NCI-H2227 treated with DMSO at 0.1 percent for 48 hours (cell line): Measurements from ENCODE around the gene SRRD.
"Not testable (repeated sequence)": the region's sequence is repeated elsewhere in the genome, so short reads cannot be mapped to it uniquely, and the experiment has no call there.

Experiments used
- DNase-seq: peaks from one replicate; lab custom pipeline; 2025; lab: John Stamatoyannopoulos, UW

Gene SRRD

GRCh38 chr22:26522592-26522991 lies 38.9 kb downstream of the SRRD start:
- DNase-seq, result no peak

- no peak for DNase-seq
Observed at GRCh38 chr22:26524870-26525269, 41.2 kb downstream of the SRRD start.

GRCh38 chr22:26525946-26526564 lies 42.4 kb downstream of the SRRD start:
- DNase-seq, result no peak

GRCh38 chr22:26527167-26527566 lies 43.5 kb downstream of the SRRD start:
- no peak for DNase-seq

GRCh38 chr22:26527574-26528465 lies 44.1 kb downstream of the SRRD start:
- no peak for DNase-seq

- DNase-seq, result not testable (repeated sequence)
Observed at GRCh38 chr22:26528518-26528917, 44.8 kb downstream of the SRRD start.

- DNase-seq, result no peak
Observed at GRCh38 chr22:26529345-26529744, 45.7 kb downstream of the SRRD start.

- DNase-seq, result no peak
Observed at GRCh38 chr22:26534171-26534855, 50.6 kb downstream of the SRRD start.

GRCh38 chr22:26534874-26535602 lies 51.4 kb downstream of the SRRD start:
- no peak for DNase-seq

- DNase-seq, result no peak
Observed at GRCh38 chr22:26535603-26535908, 51.9 kb downstream of the SRRD start.

- no peak for DNase-seq
Observed at GRCh38 chr22:26536056-26536761, 52.5 kb downstream of the SRRD start.

- no peak for DNase-seq
Observed at GRCh38 chr22:26536762-26537134, 53.1 kb downstream of the SRRD start.

- no peak for DNase-seq
Observed at GRCh38 chr22:26540119-26540518, 56.4 kb downstream of the SRRD start.

GRCh38 chr22:26541167-26541819 lies 57.6 kb downstream of the SRRD start:
- DNase-seq, result no peak

- DNase-seq, result no peak
Observed at GRCh38 chr22:26542831-26543230, 59.2 kb downstream of the SRRD start.
